ENCODE measurements around the gene GOLGA2. TPM values are rescaled to one million over a fixed set of nuclear protein-coding genes. Genes with fewer than 3 reads are reported as not detected.

GOLGA2 gene
- total RNA-seq: 100 to 1,000 TPM in 1 of 3 donors, 10 to 100 TPM in 2; 87.7 to 121 (median 97.5) TPM

GRCh38 chr9:128275198-128276007 is at the start of gene GOLGA2:
GOLGA2 (minus strand) TSS chr9:128276007; CDS start chr9:128275976, 31 bp downstream.
- Histone ChIP-seq H3K27ac (peak within 1 kb of the TSS; percentile 95 to 97), H3K4me3 (peak within 1 kb of the TSS; percentile 76 to 95 (median 94)), H3K9me3 (no peaks in the 10 kb centered on the region), H3K4me1 (peaks cover 0 to 10% of the 10 kb centered on the region in 2 donors), H3K27me3 (no peaks in the 10 kb centered on the region), H3K36me3 (no peaks in the 10 kb centered on the region)
- TF ChIP-seq CTCF (IDR thresholded peaks at IDR 0.05): no peak
- peak in 2 of 3 donors; percentile 11 to 16 for TF ChIP-seq POLR2AphosphoS5 (IDR thresholded peaks at IDR 0.05)
- peak in 1 of 2 donors; percentile 49 for DNase-seq (ENCODE audit: low spot score in 2 of 2)
- intact Hi-C loops (cut with DNase I; ENCODE audit: low total_unique reads): loop anchor here (5.0 kb wide), 1 partner anchor 1952 kb away; no protein-coding TSS in a partner anchor

- no peak overlapping the region for H3K27ac ChIP-seq
- intact Hi-C loops (cut with DNase I; ENCODE audit: low total_unique reads): no loop called here
- no peak for DNase-seq (ENCODE audit: low spot score in 2 of 2)
- TF ChIP-seq CTCF (IDR thresholded peaks at IDR 0.05) (no peak), POLR2AphosphoS5 (IDR thresholded peaks at IDR 0.05) (no peak), POLR2A (IDR thresholded peaks at IDR 0.05) (no peak)
- H3K4me3 ChIP-seq: no peak overlapping the region
- H3K36me3 ChIP-seq: no peaks in the 10 kb centered on the region
- H3K27me3 ChIP-seq: no peaks in the 10 kb centered on the region
- H3K9me3 ChIP-seq: no peaks in the 10 kb centered on the region
- H3K4me1 ChIP-seq: peaks cover 3 to 20% of the 10 kb centered on the region in 2 donors
These were observed 48.6 kb upstream of the GOLGA2 start for GRCh38 chr9:128324401-128324800.

- intact Hi-C loops (cut with DNase I; ENCODE audit: low total_unique reads): no loop called here
- Histone ChIP-seq H3K27ac (no peak overlapping the region), H3K36me3 (no peaks in the 10 kb centered on the region), H3K27me3 (no peaks in the 10 kb centered on the region), H3K4me1 (peaks cover 3 to 20% of the 10 kb centered on the region in 2 donors), H3K9me3 (no peaks in the 10 kb centered on the region), H3K4me3 (peak overlapping the region; percentile 78 to 95 (median 94))
- no peak for DNase-seq (ENCODE audit: low spot score in 2 of 2)
- TF ChIP-seq POLR2A (IDR thresholded peaks at IDR 0.05) (no peak), POLR2AphosphoS5 (IDR thresholded peaks at IDR 0.05) (no peak), CTCF (IDR thresholded peaks at IDR 0.05) (no peak)
These were observed 48.0 kb upstream of the GOLGA2 start for GRCh38 chr9:128323791-128324190.

GRCh38 chr9:128323212-128323730 is 47.5 kb upstream of the GOLGA2 start:
- H3K9me3 ChIP-seq: no peaks in the 10 kb centered on the region
- intact Hi-C loops (cut with DNase I; ENCODE audit: low total_unique reads): no loop called here
- H3K4me3 ChIP-seq: peak overlapping the region; percentile 78 to 95 (median 94)
- peak overlapping the region; percentile 82 to 87 for H3K27ac ChIP-seq
- H3K4me1 ChIP-seq: peaks cover 3 to 20% of the 10 kb centered on the region in 2 donors
- TF ChIP-seq POLR2AphosphoS5 (IDR thresholded peaks at IDR 0.05): no peak
- H3K27me3 ChIP-seq: no peaks in the 10 kb centered on the region
- no peaks in the 10 kb centered on the region for H3K36me3 ChIP-seq
- DNase-seq (ENCODE audit: low spot score in 2 of 2): no peak

- Histone ChIP-seq H3K4me3 (peak within 1 kb of the TSS; percentile 78 to 95 (median 94)), H3K27me3 (no peaks in the 10 kb centered on the region), H3K4me1 (peaks cover 3 to 20% of the 10 kb centered on the region in 2 donors), H3K27ac (peak within 1 kb of the TSS; percentile 82 to 87), H3K9me3 (no peaks in the 10 kb centered on the region), H3K36me3 (no peaks in the 10 kb centered on the region)
- DNase-seq (ENCODE audit: low spot score in 2 of 2): peak; percentile 90 to 93
- TF ChIP-seq POLR2A (IDR thresholded peaks at IDR 0.05) (no peak), POLR2AphosphoS5 (IDR thresholded peaks at IDR 0.05) (peak; percentile 82 to 95 (median 89)), CTCF (IDR thresholded peaks at IDR 0.05) (no peak)
- intact Hi-C loops (cut with DNase I; ENCODE audit: low total_unique reads): no loop called here
These were observed 46.8 kb upstream of the GOLGA2 start, which contains the start of the genes COQ4 and TRUB2 for GRCh38 chr9:128322404-128323211. COQ4 (plus strand) TSS chr9:128322839; CDS start chr9:128322859, 20 bp downstream. TRUB2 (minus strand) TSS chr9:128322447; CDS start chr9:128322408, 39 bp downstream.
